PFSK-1 (cell line): ENCODE results near the gene PTBP3.

Experiments
- POLR2AphosphoS5 ChIP-seq: IDR thresholded peaks from 2 replicates; pipeline ENCODE4 v1.6.1; 2012; ENCODE audit warnings: low read depth, mild to moderate bottlenecking, control low read depth, low read length, moderate library complexity
- REST ChIP-seq, 2 experiments: IDR thresholded peaks; 2 replicates each; pipeline versions ENCODE4 v1.6.1 to v1.8.0; 2011 to 2012; ENCODE audit warnings: low read depth in 2 of 2, low read length in 2 of 2, control low read depth in 1 of 2, inconsistent platforms in 1 of 2, mild to moderate bottlenecking in 1 of 2, moderate library complexity in 1 of 2; ENCODE audit not compliant: insufficient read depth in 1 of 2
- SIN3A ChIP-seq: IDR thresholded peaks from 2 replicates; pipeline ENCODE4 v1.6.1; 2012; ENCODE audit warnings: mild to moderate bottlenecking, low read length, moderate library complexity, borderline replicate concordance; ENCODE audit not compliant: insufficient read depth

DNA sequence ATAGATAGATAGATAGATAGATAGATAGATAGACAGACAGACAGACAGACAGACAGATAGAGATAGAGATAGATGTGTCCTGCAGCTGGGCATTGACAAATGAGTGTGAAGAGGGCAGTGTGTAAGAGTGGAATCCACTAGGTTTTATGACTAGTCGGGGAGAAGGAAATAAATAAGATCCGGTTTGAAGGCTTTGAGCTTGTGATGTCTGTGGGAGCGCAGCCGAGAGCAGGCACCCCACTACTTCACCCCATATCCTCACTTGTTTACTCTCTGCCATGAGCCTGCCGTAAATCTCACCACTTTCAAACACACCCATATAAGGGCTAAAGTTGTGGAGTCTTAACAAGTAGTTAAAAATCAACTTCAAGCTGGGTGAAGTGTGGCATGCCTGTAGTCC, 156.9 kb downstream of the PTBP3 start:
- TF ChIP-seq SIN3A, result no peak
- no peak for TF ChIP-seq POLR2AphosphoS5
- no peak for TF ChIP-seq REST (IDR thresholded peaks at IDR 0.05; ENCODE audit: insufficient read depth in 1 of 2, low read depth in 2 of 2, low read length in 2 of 2)
